Middle frontal gyrus (tissue), 1 donor: ENCODE data around the gene FTO.
"Not testable (repeated sequence)": the region's sequence is repeated elsewhere in the genome, so short reads cannot be mapped to it uniquely, and the experiment has no call there.

Experiments used
- DNase-seq: peaks from one replicate; pipeline ENCODE4 v3.0.0-alpha.2; 2015; ENCODE audit warnings: low spot score; ENCODE audit errors: extremely low spot score

The FTO gene

GRCh38 chr16:53821957-53822625, 118.1 kb downstream of the FTO start:
- DNase-seq, result no peak

DNA sequence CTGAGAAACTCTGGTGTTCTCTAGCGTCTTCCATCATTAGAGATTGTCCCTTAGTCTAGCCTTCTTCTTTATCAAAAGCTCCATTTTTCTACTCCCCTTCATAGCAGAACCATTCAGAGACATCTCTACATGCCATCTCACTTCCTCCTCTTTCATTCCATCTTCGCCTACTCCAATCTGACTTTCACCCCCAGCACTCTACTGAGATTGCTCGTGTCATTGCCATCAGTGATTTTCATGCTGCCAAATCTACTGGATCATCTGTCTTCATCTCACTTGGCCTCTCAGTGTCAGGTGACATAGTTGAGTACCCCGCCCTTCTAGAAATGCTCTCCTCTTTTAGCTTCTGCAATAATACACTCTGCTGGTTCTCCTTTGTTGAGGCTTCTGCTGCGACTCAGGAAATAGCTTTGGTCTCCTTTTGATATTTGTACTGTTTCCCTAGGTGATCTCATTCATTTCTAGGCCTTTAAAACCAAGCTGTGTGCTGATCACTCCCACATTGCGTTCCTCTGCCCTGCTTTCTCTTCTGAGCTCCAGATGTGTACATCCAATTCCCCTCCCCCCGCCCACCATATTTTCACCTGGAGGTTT, 119.1 kb downstream of the FTO start:
- DNase-seq, result no peak

DNA sequence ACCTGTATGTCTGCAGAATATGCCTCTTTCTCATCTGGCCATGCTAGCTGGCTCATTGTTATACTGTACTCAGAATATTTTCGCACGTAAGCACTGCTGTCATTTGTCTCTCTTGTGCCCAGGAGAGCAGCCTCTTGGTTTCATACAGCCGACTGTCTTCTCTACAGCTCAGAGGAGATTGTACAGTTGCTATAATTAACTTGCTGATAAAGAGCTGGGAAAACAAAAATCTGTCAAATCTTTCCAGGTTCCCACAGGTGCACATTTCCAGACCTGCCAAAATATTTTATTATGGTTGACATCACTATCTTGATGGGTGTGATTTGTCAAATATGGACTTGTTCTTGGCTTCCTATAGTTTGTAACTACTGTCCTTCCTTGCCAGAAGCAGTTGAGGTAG, 122.7 kb downstream of the FTO start:
- no peak for DNase-seq

DNA sequence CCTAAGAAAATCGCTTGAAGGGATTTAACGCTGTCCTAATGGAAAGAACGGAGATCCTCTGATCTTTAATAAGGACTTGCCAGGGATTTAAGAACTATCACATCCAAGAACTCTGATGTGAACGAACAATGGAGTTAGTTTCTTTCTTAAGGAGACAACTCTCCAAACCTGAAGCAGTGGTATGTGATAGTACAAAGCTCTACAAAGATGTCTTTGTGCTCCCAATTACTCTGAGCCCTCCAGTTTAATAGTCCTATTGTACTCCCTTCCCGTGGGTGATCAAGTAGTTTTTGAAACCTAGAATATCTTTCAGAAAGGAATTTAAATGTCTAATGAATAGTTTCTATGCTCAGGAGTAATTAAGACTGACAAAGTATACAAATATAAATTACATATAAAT, 123.8 kb downstream of the FTO start:
- DNase-seq, result no peak

DNA sequence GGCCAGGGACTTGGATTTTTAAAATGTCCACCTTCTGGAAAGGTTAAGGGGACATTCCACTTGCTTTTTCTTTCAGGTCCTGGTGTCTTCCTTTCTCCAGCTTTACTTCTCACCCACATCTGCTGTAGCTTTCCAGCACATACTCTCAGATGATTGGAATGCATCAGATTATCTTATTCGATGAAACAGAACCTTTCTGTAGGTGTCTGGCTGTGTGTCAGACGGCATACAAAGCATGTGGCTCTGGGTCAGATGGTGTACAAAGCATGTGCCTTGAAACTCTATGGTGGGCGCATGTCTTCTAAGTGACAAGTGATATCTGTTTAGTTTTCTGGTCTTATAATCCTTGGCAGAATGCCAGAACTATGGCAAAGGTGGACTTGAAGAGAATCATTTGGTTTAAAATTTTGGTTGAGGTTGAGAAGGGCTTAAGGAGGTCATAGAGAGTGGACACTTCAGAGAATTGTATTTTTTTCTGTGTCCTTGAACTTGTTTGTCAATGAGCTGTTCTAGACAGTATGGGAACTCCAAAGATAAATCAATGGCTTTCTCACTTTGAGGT, 125.3 kb downstream of the FTO start:
- no peak for DNase-seq

DNA sequence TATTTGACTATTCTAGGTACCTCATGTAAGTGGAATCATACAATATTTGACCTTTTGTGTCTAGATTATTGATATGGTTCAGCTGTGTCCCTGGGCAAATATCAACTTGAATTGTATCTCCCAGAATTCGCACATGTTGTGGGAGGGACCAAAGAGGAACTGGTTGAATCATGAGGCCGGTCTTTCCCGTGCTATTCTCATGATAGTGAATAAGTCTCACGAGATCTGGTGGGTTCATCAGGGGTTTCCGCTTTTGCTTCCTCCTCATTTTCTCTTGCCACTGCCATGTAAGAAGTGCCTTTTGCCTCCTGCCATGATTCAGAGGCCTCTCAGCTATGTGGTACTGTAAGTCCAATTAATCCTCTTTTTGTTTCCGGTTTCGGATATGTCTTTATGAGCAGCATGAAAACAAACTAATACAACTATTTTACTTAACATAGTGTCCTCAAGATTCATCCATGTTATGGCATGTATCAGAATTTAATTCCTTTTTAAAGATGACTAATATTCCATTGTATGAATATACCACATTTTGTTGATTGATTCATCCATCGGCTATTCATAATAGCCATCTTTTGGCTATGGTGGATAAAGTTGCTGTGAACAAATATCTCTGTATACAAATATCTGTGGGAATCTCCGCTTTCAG, 129.1 kb downstream of the FTO start:
- no peak for DNase-seq

DNA sequence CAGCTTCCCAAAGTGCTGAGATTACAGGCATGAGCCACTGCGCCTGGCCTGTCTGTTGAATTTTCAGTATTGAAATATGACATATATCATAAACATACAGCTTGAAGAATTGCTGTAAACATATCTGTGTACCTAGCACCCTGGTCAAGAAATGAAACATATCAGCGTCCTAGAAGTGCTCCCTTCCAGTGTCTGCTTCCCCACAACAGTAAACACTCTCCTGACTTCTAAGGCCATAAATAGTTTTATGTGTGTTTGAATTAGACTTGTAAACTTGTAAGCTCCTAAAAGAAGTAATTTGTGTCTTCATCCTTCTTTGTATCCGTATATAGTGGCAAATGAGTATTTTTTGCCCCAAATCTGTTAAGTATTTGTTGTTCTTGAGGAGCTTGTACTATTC, 132.2 kb downstream of the FTO start:
- DNase-seq, result no peak

GRCh38 chr16:53836680-53837079, 132.7 kb downstream of the FTO start:
- no peak for DNase-seq

DNA sequence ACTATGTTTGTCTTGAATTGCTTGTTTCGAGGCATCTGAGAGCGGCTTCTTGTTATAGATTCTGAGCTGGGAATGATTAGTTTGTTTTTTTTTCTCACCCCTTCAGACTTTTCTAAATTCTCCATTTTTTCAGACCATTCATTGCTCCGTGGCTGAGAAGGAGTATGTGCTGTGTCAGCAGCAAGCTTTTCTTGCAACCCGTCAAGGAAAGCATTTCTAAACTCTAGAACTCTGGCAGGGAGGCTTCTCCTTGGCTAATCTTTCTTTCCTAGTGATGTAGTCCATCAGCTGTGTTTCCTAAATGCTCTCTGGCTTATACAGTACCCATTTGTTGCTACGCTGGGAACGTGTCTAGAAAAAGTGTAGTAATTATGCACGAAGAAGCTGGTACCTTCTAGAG, 133.5 kb downstream of the FTO start:
- no peak for DNase-seq

- no peak for DNase-seq
Measured at GRCh38 chr16:53839150-53839549, 135.2 kb downstream of the FTO start.

GRCh38 chr16:53840456-53840855, 136.5 kb downstream of the FTO start:
- no peak for DNase-seq

DNA sequence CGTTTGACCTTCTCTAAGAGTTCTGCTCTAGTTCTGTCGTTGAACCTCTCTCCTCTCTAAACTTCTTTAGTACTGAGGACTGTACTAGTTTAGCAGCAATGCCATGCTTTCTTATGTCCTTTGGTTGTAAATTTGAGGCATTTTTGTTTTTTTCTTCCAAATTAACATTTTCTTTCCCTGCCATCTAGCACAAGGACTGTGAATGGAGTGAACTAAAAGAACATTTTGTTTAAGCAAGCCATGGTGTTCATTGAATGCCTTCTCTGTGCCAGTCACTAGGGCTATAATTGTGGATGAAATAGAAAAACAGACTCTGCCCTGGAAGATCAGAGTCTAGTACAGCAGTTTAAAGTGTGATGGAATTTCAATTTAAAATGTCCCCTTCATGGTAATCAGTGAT, 137.9 kb downstream of the FTO start:
- no peak for DNase-seq

DNA sequence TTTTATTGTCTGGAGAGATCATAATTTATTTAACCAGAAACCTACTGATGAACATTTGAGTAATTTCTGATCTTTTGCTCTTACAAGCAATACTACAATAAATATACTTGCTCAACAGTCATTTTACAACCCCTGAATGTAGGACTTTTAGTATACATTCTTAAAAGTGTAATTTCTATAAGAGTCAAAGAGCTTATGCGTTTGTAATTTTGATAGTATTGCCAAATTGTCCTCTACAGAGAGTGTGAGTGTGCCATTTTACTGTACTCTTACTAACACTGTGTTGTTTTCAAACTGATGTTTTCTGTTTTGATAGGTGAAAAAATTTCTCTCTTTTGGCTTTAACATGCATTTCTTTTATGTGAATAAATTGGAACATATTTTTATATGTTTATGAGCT, 139.1 kb downstream of the FTO start:
- no peak for DNase-seq

DNA sequence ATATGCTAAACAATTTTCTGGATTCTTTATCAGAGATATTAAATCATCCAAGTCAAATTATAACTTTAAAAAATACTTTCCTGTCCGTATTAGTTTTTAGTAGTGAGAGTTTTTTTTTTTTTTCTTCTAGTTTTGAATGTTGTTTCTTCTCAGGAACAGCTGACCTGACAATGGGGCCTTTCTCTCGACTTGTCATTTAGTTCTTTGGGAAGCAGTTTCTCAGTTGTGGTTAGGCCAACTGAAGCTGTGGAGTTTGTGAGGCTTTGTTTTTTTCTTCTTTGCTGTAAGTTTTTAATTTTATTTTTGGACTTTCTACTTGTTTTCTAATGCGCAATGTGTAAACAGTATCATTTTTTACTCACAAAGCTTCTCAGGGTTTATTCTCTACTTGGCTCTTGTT, 140.8 kb downstream of the FTO start:
- DNase-seq, result no peak

GRCh38 chr16:53846549-53846948, 142.6 kb downstream of the FTO start:
- DNase-seq, result not testable (repeated sequence)

DNA sequence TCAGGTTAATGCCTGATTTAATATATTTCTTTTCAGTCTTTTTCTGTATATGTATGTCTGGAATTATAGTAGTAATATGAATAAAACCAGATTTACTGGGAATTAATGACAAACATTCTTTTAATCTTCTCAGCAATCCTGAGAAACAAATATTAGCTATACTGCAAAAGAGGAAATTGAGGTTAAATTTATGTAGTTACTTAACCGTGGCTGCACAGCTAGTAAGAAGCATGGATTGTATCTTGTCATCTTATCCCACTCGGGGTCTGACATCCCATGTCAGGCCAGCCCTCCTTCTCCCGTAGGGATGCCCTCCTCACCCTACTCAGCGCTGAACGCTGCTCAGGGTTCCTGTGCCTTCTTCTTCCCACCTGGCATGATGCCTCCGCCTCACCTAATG, 143.0 kb downstream of the FTO start:
- no peak for DNase-seq

DNA sequence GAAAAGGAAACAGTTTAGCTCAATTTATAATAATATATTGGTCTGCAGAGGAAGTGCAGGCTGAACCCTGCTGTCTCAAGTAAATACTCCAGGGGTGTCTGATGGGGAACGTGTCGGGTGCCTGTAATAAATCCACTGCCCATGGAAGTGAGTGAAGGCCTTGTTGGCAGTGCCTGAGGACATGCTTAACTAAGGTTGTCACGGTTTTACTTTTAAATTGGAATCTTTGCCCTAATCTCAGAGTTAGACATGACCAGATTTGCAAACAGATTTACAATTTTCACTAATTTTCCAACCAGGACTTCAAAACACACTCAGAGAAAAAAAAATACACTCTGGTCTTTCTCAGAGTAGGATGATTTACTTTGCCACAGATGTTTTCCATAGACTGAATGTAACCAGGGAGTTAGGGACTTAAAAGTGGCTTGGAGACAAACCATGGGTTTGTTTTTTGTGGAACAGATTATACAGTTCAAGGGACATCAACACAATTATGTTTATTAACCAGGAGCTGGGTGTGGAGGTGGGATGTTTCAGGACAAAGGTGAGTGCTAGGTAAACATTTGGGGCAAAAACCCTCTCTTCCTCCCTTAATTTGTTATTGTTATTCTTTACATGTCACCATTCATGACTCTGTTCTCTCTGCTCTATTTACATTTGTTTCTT, 144.5 kb downstream of the FTO start:
- no peak for DNase-seq

DNA sequence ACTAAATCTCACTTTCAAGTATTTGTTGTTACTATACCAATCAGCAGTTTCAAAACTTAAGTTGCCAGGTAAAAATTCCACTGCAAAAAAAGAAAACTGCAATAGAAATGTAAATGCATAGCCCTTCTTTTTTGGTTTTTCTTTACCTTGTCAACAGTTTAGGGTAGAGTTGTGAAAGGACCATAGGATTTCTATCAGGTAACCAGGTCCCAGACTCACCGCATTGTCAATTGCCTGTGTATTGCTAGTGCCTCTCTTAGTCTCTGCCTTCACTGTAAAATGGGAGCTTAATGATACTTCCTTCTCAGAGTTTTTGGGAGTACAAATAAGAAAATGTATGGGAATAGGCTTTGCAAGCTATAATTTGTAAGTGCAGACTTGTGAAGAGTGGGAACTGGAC, 145.0 kb downstream of the FTO start:
- no peak for DNase-seq

GRCh38 chr16:53849585-53849984, 145.6 kb downstream of the FTO start:
- DNase-seq, result no peak

DNA sequence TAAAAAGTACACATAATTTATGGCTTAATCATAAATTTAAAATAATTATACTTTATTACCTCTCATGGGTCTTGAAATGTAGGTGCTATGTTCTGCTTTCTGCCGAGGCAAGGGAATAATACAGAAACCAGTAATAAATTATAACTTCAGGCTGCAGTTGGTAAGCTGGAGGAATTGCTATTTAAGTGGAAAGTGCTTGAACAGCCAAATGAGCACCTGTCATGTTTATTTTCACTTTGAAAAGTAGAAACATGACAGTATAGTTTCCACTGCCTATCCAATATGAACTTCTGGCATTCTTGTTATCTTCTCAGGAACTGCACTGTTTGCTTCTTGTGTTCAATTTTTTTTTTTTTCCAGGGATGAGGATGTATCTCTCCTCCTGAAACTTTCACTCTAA, 146.0 kb downstream of the FTO start:
- no peak for DNase-seq

DNA sequence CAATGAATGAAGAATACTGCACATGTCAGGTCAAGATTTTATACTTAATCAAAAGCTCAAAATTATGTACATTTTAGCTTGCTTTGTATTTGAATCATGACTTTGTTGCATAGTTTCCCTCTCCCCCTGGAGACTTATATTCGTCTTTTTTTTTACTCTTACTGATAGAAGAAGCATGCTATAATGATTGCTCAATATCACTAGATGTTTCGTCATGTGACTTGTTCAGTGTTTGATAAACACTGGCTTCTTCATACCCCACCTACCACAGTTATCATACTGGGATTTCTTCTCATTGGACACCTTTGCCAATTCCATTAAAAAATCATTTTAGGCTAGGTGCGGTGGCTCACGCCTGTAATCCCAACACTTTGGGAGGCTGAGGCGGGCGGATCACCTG, 148.7 kb downstream of the FTO start:
- DNase-seq, result no peak

DNA sequence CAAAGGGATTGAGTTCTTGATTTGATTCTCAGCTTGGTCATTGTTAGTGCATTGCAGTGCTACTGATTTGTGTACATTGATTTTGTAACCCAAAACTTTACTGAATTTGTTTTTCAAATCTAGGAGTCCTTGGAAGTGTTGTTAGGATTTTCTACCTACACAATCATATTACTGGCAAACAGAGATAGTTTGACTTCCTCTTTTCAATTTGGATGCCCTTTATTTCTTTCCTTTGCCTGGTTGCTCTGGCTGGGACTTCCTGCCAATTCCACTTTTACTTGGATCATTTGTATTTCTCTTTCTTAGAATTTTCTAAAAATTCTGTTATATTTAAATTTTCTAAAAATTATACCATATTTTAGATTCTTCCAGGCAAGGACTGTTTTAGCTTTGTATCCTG, 151.1 kb downstream of the FTO start:
- no peak for DNase-seq
